ENCODE measurements around the gene IARS1. TPM values are rescaled to one million over a fixed set of nuclear protein-coding genes. Genes with fewer than 3 reads are reported as not detected.
A peak's percentile ranks its signal among the peaks of the same experiment; 100 is the strongest.

IARS1 gene
- total and polyA plus RNA-seq, 2 of the 13 experiments (the other 11 are each of a cell fraction or from before 2014, with no cell fraction given), result 55.9 to 185 TPM

GRCh38 chr9:92325269-92325990, 31.9 kb upstream of the IARS1 start, which contains the start of the genes CENPP and NOL8 (continued):
- TF ChIP-seq BHLHE40 (IDR thresholded peaks at IDR 0.05; ENCODE audit: low read length), result peak; percentile 96
- no peak for TF ChIP-seq DNMT1 (CRISPR knock-in tag; IDR thresholded peaks at IDR 0.05)
- TF ChIP-seq, protein P1, sequence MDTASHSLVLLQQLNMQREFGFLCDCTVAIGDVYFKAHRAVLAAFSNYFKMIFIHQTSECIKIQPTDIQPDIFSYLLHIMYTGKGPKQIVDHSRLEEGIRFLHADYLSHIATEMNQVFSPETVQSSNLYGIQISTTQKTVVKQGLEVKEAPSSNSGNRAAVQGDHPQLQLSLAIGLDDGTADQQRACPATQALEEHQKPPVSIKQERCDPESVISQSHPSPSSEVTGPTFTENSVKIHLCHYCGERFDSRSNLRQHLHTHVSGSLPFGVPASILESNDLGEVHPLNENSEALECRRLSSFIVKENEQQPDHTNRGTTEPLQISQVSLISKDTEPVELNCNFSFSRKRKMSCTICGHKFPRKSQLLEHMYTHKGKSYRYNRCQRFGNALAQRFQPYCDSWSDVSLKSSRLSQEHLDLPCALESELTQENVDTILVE (CRISPR knock-in tag; IDR thresholded peaks at IDR 0.05), result peak; percentile 67; the same call in 1 of the 2 replicates
- TF ChIP-seq PAWR (CRISPR knock-in tag; IDR thresholded peaks at IDR 0.05; ENCODE audit: borderline replicate concordance), result 0 out of 2 replicates have a peak, but pooled peaks have one; percentile 41
- TF ChIP-seq ZNF768 (CRISPR knock-in tag; IDR thresholded peaks at IDR 0.05), result peak; percentile 61; the same call in 1 of the 2 replicates
- peak; percentile 99 for TF ChIP-seq FOXK2 (IDR thresholded peaks at IDR 0.05)
- peak; percentile 85 for TF ChIP-seq MED8 (CRISPR knock-in tag; IDR thresholded peaks at IDR 0.05; ENCODE audit: insufficient replicate concordance)
- TF ChIP-seq ZNF280B (CRISPR knock-in tag; IDR thresholded peaks at IDR 0.05; ENCODE audit: borderline replicate concordance), result peak; percentile 51; the same call in 1 of the 2 replicates
- no peak for TF ChIP-seq DPF2 (CRISPR knock-in tag; IDR thresholded peaks at IDR 0.05; ENCODE audit: borderline replicate concordance, low read depth)
- TF ChIP-seq ARHGAP35 (CRISPR knock-in tag; IDR thresholded peaks at IDR 0.05; ENCODE audit: borderline replicate concordance), result peak; percentile 29; the same call in 1 of the 2 replicates
- TF ChIP-seq RBAK (CRISPR knock-in tag; IDR thresholded peaks at IDR 0.05), result no peak
- TF ChIP-seq SNAPC2 (CRISPR knock-in tag; IDR thresholded peaks at IDR 0.05), result 0 out of 2 replicates have a peak, but pooled peaks have one; percentile 12
- 0 out of 2 replicates have a peak, but pooled peaks have one; percentile 8 for TF ChIP-seq ARID5B (CRISPR knock-in tag; IDR thresholded peaks at IDR 0.05)
- TF ChIP-seq, protein P2, sequence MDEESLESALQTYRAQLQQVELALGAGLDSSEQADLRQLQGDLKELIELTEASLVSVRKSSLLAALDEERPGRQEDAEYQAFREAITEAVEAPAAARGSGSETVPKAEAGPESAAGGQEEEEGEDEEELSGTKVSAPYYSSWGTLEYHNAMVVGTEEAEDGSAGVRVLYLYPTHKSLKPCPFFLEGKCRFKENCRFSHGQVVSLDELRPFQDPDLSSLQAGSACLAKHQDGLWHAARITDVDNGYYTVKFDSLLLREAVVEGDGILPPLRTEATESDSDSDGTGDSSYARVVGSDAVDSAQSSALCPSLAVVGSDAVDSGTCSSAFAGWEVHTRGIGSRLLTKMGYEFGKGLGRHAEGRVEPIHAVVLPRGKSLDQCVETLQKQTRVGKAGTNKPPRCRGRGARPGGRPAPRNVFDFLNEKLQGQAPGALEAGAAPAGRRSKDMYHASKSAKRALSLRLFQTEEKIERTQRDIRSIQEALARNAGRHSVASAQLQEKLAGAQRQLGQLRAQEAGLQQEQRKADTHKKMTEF (CRISPR knock-in tag; IDR thresholded peaks at IDR 0.05), result peak; percentile 82
- TF ChIP-seq U2AF1 (optimal IDR thresholded peaks at IDR 0.05; ENCODE audit: low read depth, low read length), result peak; percentile 6
- TF ChIP-seq ZNF24 (IDR thresholded peaks at IDR 0.05), result 0 out of 2 replicates have a peak, but pooled peaks have one; percentile 49
- TF ChIP-seq FOXJ3 (CRISPR knock-in tag; IDR thresholded peaks at IDR 0.05; ENCODE audit: borderline replicate concordance), result no peak
- peak; percentile 91 for TF ChIP-seq ZBTB14 (CRISPR knock-in tag; IDR thresholded peaks at IDR 0.05)
- no peak for TF ChIP-seq XBP1 (CRISPR knock-in tag; IDR thresholded peaks at IDR 0.05)
- TF ChIP-seq NFE2 (CRISPR knock-in tag; IDR thresholded peaks at IDR 0.05), result no peak
- no peak; the same call in 1 of the 2 replicates for TF ChIP-seq ZNF124 (CRISPR knock-in tag; IDR thresholded peaks at IDR 0.05)
